HepG2 (cell line): ENCODE results near the gene HDLBP. TPM values are rescaled to one million over a fixed set of nuclear protein-coding genes. Genes with fewer than 3 reads are reported as not detected.

Source experiments
- ARID3A ChIP-seq: IDR thresholded peaks from 2 replicates; pipeline ENCODE4 v1.6.1; 2012; ENCODE audit warnings: low read depth, low read length, improper control_type of control experiment
- FOXK2 ChIP-seq: fragments of 450-650 bp; IDR thresholded peaks from 2 replicates; pipeline ENCODE4 v1.6.1; 2016
- HOXA3 ChIP-seq: sonication (generic); formaldehyde crosslinking; IDR thresholded peaks from 2 replicates; pipeline ENCODE4 v1.5.0; 2020; ENCODE audit warnings: missing genetic modification reagents
- MYPOP ChIP-seq: sonication (generic); formaldehyde crosslinking; IDR thresholded peaks from 2 replicates; pipeline ENCODE4 v1.8.1; 2023; ENCODE audit warnings: mild to moderate bottlenecking, moderate library complexity, missing genetic modification reagents
- NFAT5 ChIP-seq: sonication (generic); formaldehyde crosslinking; IDR thresholded peaks from 2 replicates; pipeline ENCODE4 v1.4.0; 2020; ENCODE audit warnings: missing genetic modification reagents
- SOX13 ChIP-seq, 3 experiments: fragments of 450-650 bp in 1 of 3; sonication (generic) in 1 of 3; formaldehyde crosslinking in 1 of 3; IDR thresholded peaks in 2 of 3; conservative IDR thresholded peaks in 1 of 3; 2 replicates each; pipeline versions ENCODE4 v1.5.0 to v1.6.1; 2016 to 2020; ENCODE audit warnings: antibody characterized with exemption in 1 of 3, mild to moderate bottlenecking in 1 of 3, missing compliant biosample characterization in 1 of 3, missing genetic modification reagents in 1 of 3, moderate library complexity in 1 of 3
- TOE1 ChIP-seq: sonication (generic); formaldehyde crosslinking; IDR thresholded peaks from 2 replicates; pipeline ENCODE4 v1.4.0; 2020; ENCODE audit warnings: mild to moderate bottlenecking, missing genetic modification reagents
- ZFP90 ChIP-seq: sonication (generic); formaldehyde crosslinking; IDR thresholded peaks from 2 replicates; pipeline ENCODE4 v1.8.0; 2022; ENCODE audit warnings: missing genetic modification reagents, mild to moderate bottlenecking, inconsistent platforms, borderline replicate concordance
- ZNF484 ChIP-seq: sonication (generic); formaldehyde crosslinking; IDR thresholded peaks from 2 replicates; pipeline ENCODE4 v1.5.1; 2020; ENCODE audit warnings: mild to moderate bottlenecking, low read depth, missing genetic modification reagents, borderline replicate concordance
- ZNF503 ChIP-seq: sonication (generic); formaldehyde crosslinking; IDR thresholded peaks from 2 replicates; pipeline ENCODE4 v1.4.0; 2020; ENCODE audit warnings: missing genetic modification reagents
- ZNF547 ChIP-seq: sonication (generic); formaldehyde crosslinking; IDR thresholded peaks from 2 replicates; pipeline ENCODE4 v1.5.1; 2020; ENCODE audit warnings: mild to moderate bottlenecking, missing genetic modification reagents
- ZNF552 ChIP-seq: sonication (generic); formaldehyde crosslinking; IDR thresholded peaks from 2 replicates; pipeline ENCODE4 v1.9.0; 2022; ENCODE audit warnings: missing genetic modification reagents, mild to moderate bottlenecking, borderline replicate concordance
- ZNF576 ChIP-seq: sonication (generic); formaldehyde crosslinking; IDR thresholded peaks from 2 replicates; pipeline ENCODE4 v1.4.0; 2020; ENCODE audit warnings: mild to moderate bottlenecking, missing genetic modification reagents
- ZSCAN31 ChIP-seq: sonication (generic); formaldehyde crosslinking; IDR thresholded peaks from 2 replicates; pipeline ENCODE4 v1.5.0; 2020; ENCODE audit warnings: low read depth, mild to moderate bottlenecking, missing genetic modification reagents
- polyA plus RNA-seq, 8 experiments: library from polyadenylated mRNA; depleted of rRNA in 3 of 8; stranded (reverse) in 7 of 8; unstranded in 1 of 8; fragments of >200 nt; fragmentation: Illumina TruSeq in 4 of 8; extraction: Trizol in 4 of 8; gene quantifications; 2 replicates each; pipeline versions ENCODE4 v1.2.1 to v1.2.3, GENCODE V29; 2011 to 2016; ENCODE audit warnings: low read depth in 4 of 8, missing spikeins in 1 of 8, mixed read lengths in 1 of 8; ENCODE audit not compliant: insufficient read depth in 1 of 8
- total RNA-seq, 5 experiments: library from RNA; depleted of rRNA; stranded (reverse); fragments of >200 nt; fragmentation: Illumina TruSeq; extraction: Trizol; gene quantifications; 2 replicates each; pipeline ENCODE4 v1.2.3, GENCODE V29; 2016; ENCODE audit warnings: low read depth in 1 of 5

Gene HDLBP
- total and polyA plus RNA-seq, 2 of the 13 experiments (the other 11 are each of a cell fraction or from before 2014, with no cell fraction given), result 464 to 707 TPM

DNA sequence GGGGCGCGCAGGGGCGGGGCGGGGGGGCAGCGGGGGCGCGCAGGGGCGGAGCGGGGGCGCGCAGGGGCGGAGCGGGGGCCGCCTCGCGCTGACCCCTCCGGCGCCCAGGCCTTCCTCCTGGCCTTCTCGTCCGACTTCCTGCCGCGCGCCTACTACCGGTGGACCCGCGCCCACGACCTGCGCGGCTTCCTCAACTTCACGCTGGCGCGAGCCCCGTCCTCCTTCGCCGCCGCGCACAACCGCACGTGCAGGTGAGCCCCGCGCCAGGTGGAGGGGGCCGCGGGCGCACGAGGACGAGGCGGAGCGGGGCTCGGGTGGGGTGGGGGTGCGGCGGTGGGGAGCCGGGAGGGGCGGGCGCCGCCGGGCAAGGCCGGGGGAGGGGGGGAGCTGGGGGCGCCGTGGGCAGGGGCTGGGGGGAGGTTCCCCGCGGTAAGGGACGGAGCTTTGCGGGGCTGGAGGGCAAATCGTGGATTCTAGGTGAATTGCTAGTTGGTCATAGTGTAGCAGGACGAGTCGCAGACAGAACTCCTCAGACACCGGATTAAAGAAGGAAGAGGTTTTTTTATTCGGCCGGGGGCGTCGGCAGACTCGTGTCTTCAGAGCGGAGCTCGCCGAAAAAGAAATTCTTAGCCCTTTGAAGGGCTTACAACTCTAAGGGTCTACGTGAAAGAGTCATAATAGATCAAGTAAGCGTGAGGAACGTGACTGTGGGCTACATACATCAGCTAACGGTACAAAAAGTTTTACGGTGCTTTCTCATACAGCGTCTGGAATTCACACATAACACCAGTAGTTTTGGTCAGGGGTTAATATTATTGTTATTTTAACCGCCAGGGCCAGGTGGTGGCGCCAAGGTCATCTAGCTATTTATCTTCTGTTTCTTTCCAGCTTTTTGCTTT is 97.1 kb downstream of the HDLBP start (continued):
- TF ChIP-seq ZNF552 (CRISPR knock-in tag) (0 out of 2 replicates have a peak, but pooled peaks have one; percentile 55), ZFP90 (CRISPR knock-in tag) (0 out of 2 replicates have a peak, but pooled peaks have one; percentile 59), ZSCAN31 (CRISPR knock-in tag) (peak; percentile 57; the same call in 1 of the 2 replicates), ARID3A (no peak), ZNF503 (CRISPR knock-in tag) (0 out of 2 replicates have a peak, but pooled peaks have one; percentile 36), MYPOP (peak; percentile 58; the same call in 1 of the 2 replicates), ZNF547 (peak; percentile 35; the same call in 1 of the 2 replicates), SOX13 (IDR thresholded peaks at IDR 0.05) (no peak), SOX13 (CRISPR knock-in tag; conservative IDR thresholded peaks at IDR 0.05 in 1 of 2, IDR thresholded peaks at IDR 0.05 in 1 of 2) (peak in 1 of 2 experiments; percentile 28; a peak in 2 of 4 replicates), FOXK2 (no peak), TOE1 (CRISPR knock-in tag) (no peak; the same call in 1 of the 2 replicates), NFAT5 (peak; percentile 75; the same call in 1 of the 2 replicates), ZNF576 (CRISPR knock-in tag) (0 out of 2 replicates have a peak, but pooled peaks have one; percentile 59), HOXA3 (CRISPR knock-in tag) (peak; percentile 60; the same call in 1 of the 2 replicates), ZNF484 (CRISPR knock-in tag) (peak; percentile 56; the same call in 1 of the 2 replicates)
